ENCODE data around the gene PSMB10. TPM values are rescaled to one million over a fixed set of nuclear protein-coding genes. Genes with fewer than 3 reads are reported as not detected.

Gene PSMB10
- total RNA-seq, 4 donors from 2014 or later = 62.0 to 106 (median 79.9) TPM

DNA sequence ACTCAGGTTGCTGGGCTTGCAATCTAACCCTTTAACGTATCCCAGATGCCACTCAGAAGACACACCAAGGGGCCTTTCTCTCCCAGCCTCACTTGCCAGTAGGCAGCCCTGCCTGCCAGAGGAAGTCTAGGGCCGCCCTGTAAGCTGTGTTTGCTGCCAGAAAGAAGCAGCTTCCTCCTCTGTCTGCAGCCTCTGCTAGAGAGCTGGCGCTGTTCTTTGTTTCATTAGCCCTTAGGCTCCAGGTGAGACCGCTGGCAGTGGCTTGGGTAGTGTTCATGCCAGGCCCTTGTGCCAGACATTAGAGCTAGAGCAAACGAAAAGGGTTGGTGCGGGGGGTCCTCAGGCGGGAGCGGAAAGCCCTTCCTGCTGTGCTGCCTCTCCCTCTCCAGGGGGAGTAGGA lies 13.9 kb downstream of the PSMB10 start:
- Histone ChIP-seq H3K4me3 (no peak overlapping the region), H3K9me3 (no peaks in the 10 kb centered on the region), H3K4me1 (peaks cover 0 to 4% (median 0%) of the 10 kb centered on the region in 4 donors), H3K36me3 (peaks cover 0 to 29% (median 0%) of the 10 kb centered on the region in 3 donors), H3K27ac (no peak overlapping the region), H3K27me3 (no peaks in the 10 kb centered on the region)
- TF ChIP-seq POLR2A (IDR thresholded peaks at IDR 0.05) (no peak), CTCF (IDR thresholded peaks at IDR 0.05) (no peak)
- DNase-seq = no peak

GRCh38 chr16:67922221-67922620 lies 14.4 kb downstream of the PSMB10 start:
- Histone ChIP-seq H3K36me3 (peaks cover 0 to 24% (median 0%) of the 10 kb centered on the region in 3 donors), H3K4me1 (peaks cover 0 to 10% (median 0%) of the 10 kb centered on the region in 4 donors), H3K9me3 (no peaks in the 10 kb centered on the region), H3K27me3 (no peaks in the 10 kb centered on the region), H3K4me3 (no peak overlapping the region), H3K27ac (no peak overlapping the region)
- DNase-seq = no peak
- no peak for TF ChIP-seq CTCF (IDR thresholded peaks at IDR 0.05)
- TF ChIP-seq POLR2A (IDR thresholded peaks at IDR 0.05) = no peak

GRCh38 chr16:67919622-67920221 lies 16.9 kb downstream of the PSMB10 start:
- Histone ChIP-seq H3K27ac (no peak overlapping the region), H3K27me3 (no peaks in the 10 kb centered on the region), H3K9me3 (no peaks in the 10 kb centered on the region), H3K36me3 (peaks cover 0 to 28% (median 0%) of the 10 kb centered on the region in 3 donors), H3K4me1 (peaks cover 0 to 20% (median 0%) of the 10 kb centered on the region in 4 donors), H3K4me3 (no peak overlapping the region)
- no peak for DNase-seq
- TF ChIP-seq CTCF (IDR thresholded peaks at IDR 0.05) = no peak
- TF ChIP-seq POLR2A (IDR thresholded peaks at IDR 0.05) = no peak

DNA sequence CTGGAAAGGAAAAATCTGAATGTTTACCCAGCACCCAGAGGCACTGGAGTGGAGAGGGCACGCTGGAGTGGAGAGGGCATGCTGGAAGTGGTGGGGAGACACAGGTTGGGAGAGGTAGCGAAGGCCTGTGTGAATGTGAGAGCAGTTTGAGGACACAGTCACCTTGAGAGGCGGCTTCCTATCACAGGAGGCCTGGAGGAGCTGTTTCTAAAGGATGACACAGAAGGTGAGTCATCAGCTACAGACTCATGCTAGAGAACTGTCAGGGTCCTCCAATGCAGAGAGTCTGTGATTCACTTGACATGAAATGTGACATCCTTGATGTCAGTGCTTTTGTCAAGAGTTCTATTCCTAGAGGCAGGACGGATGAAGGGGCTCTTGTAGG lies 18.8 kb downstream of the PSMB10 start:
- Histone ChIP-seq H3K4me3 (no peak overlapping the region), H3K36me3 (peaks cover 0 to 24% (median 0%) of the 10 kb centered on the region in 3 donors), H3K27me3 (no peaks in the 10 kb centered on the region), H3K4me1 (peaks cover 0 to 20% (median 0%) of the 10 kb centered on the region in 4 donors), H3K9me3 (no peaks in the 10 kb centered on the region), H3K27ac (peak overlapping the region in 1 of 4 donors; percentile 36)
- DNase-seq = no peak
- TF ChIP-seq CTCF (IDR thresholded peaks at IDR 0.05) = no peak
- no peak for TF ChIP-seq POLR2A (IDR thresholded peaks at IDR 0.05)

GRCh38 chr16:67917140-67917851 lies 19.4 kb downstream of the PSMB10 start:
- peaks cover 0 to 20% (median 0%) of the 10 kb centered on the region in 4 donors for H3K4me1 ChIP-seq
- H3K27ac ChIP-seq = peak overlapping the region in 1 of 4 donors; percentile 36
- peaks cover 0 to 24% (median 0%) of the 10 kb centered on the region in 3 donors for H3K36me3 ChIP-seq
- TF ChIP-seq CTCF (IDR thresholded peaks at IDR 0.05) (no peak), POLR2A (IDR thresholded peaks at IDR 0.05) (no peak)
- no peaks in the 10 kb centered on the region for H3K27me3 ChIP-seq
- no peak overlapping the region for H3K4me3 ChIP-seq
- H3K9me3 ChIP-seq = no peaks in the 10 kb centered on the region
- no peak for DNase-seq
